A549 treated with Hydrocortisone at 1 μM for 4 hours (cell line): ENCODE data around the gene PLEKHO1. TPM values are rescaled to one million over a fixed set of nuclear protein-coding genes. Genes with fewer than 3 reads are reported as not detected.

Experiments used
- total RNA-seq: library from RNA; stranded (reverse); fragments of 200-300 nt; extraction: Qiagen RNA extraction; gene quantifications from 5 replicates; pipeline ENCODE4 v1.2.3, GENCODE V29; 2022

The PLEKHO1 gene, protein sequence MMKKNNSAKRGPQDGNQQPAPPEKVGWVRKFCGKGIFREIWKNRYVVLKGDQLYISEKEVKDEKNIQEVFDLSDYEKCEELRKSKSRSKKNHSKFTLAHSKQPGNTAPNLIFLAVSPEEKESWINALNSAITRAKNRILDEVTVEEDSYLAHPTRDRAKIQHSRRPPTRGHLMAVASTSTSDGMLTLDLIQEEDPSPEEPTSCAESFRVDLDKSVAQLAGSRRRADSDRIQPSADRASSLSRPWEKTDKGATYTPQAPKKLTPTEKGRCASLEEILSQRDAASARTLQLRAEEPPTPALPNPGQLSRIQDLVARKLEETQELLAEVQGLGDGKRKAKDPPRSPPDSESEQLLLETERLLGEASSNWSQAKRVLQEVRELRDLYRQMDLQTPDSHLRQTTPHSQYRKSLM
- 5.6 to 7.7 TPM (median 6.3 TPM) in 5 replicates for total RNA-seq

DNA sequence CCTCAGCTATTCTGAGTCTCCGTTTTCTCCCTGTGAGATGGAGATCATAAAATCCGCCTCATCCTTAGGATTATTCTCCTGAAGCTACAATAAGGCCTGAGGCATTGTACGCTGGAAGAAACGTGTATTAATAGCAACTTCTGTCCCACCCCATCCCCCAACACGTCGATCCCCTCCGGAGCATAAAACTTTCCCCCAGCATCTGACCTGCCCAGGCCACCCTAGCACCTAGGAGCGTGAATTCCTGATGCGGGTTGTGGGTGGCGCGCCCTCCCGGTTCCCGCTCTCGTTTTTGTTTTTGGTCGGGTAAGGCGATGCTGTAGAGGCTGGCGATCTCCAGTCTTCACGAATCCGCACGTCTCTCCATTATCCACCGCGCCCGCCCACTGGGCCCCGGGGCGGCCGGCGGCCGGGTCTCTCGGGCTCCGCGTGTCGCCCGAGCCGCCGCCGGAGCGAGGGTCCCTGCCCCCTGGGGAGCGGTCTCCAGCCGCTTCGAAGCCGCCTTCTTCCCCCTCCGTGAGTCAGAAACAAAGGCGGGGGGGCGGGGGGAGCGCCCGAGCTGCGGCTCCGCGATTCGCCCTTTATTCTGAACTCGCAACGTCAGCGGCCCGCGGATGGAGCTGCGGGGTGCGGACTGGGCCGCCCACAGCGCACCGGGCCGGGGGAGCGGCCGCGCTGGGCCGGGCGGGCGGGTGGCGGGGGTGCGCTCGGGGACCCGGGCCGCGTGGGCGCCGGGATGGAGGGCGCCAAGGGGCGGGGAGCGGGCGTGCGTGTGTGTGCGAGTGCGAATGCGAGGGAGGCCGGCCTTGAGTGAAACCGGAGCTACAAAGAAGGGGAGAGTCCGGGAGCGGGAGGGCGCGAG, at the start of gene PLEKHO1:
Gene PLEKHO1 (plus strand): TSS at position 646 of the 862 bp plus-strand sequence. CDS start 342 bp downstream, outside the sequence.

Other genes starting within 250 kb of the PLEKHO1 start
- 0.09 to 0.15 TPM (median 0.09 TPM) in 5 replicates for gene SV2A, start 232.1 kb upstream of the PLEKHO1 start, total RNA-seq
- gene SF3B4, start 222.1 kb upstream of the PLEKHO1 start, total RNA-seq, result 124 to 137 TPM (median 126 TPM) in 5 replicates
- gene MTMR11, start 213.0 kb upstream of the PLEKHO1 start, total RNA-seq, result 6.3 to 8.1 TPM (median 7.2 TPM) in 5 replicates
- 8.7 to 13.3 TPM (median 12.0 TPM) in 5 replicates for gene OTUD7B, start 139.2 kb upstream of the PLEKHO1 start, total RNA-seq
- gene VPS45, start 82.1 kb upstream of the PLEKHO1 start, total RNA-seq, result 15.5 to 17.9 TPM (median 16.7 TPM) in 5 replicates
- gene ANP32E, start 86.2 kb downstream of the PLEKHO1 start, total RNA-seq, result 37.9 to 55.8 TPM (median 42.3 TPM) in 5 replicates
- not detected in 5 replicates for gene CA14, start 107.9 kb downstream of the PLEKHO1 start, total RNA-seq
- gene APH1A, start 119.1 kb downstream of the PLEKHO1 start, total RNA-seq, result 134 to 156 TPM (median 147 TPM) in 5 replicates
- gene C1orf54, start 122.9 kb downstream of the PLEKHO1 start, total RNA-seq, result 0.15 to 0.33 TPM (median 0.29 TPM) in 5 replicates
- 1.5 to 3.1 TPM (median 2.2 TPM) in 5 replicates for gene CIART, start 132.6 kb downstream of the PLEKHO1 start, total RNA-seq
- gene MRPS21, start 143.9 kb downstream of the PLEKHO1 start, total RNA-seq, result 74.4 to 93.9 TPM (median 89.7 TPM) in 5 replicates
- 48.2 to 64.3 TPM (median 54.6 TPM) in 5 replicates for gene PRPF3, start 171.6 kb downstream of the PLEKHO1 start, total RNA-seq
- 12.5 to 15.7 TPM (median 13.7 TPM) in 5 replicates for gene RPRD2, start 214.2 kb downstream of the PLEKHO1 start, total RNA-seq